B cell (primary cell): ENCODE results near the gene CHCHD6. TPM values are rescaled to one million over a fixed set of nuclear protein-coding genes. Genes with fewer than 3 reads are reported as not detected.

Experiments used
- ATAC-seq: fragments of 200-7000 bp; cut with Tn5 transposase; one replicate; pipeline ENCODE4 v1.10.0; 2021; ENCODE audit warnings: low read depth, mild to moderate bottlenecking, moderate number of reproducible peaks, moderate library complexity
- CTCF ChIA-PET: fragments of 350-600 bp; sonication (Branson Sonifier 250); formaldehyde crosslinking; loops from one replicate; lab custom pipeline; 2021; ENCODE audit warnings: antibody characterized with exemption, inconsistent platforms; lab: Charles Lee
- POLR2A ChIA-PET: fragments of 350-600 bp; sonication (Branson Sonifier 250); formaldehyde crosslinking; loops from one replicate; lab custom pipeline; 2021; ENCODE audit warnings: antibody characterized with exemption; lab: Charles Lee
- DNase-seq: peaks from one replicate; pipeline ENCODE4 v3.0.0; 2013
- H2AFZ ChIP-seq: 2 replicates; pipeline ENCODE4 v1.6.1; 2012; ENCODE audit warnings: mild to moderate bottlenecking, low read depth, low read length; ENCODE audit not compliant: insufficient read depth, poor library complexity, severe bottlenecking
- H3K27ac ChIP-seq, 2 donors: 1 replicate in 1 of 2; 2 replicates in 1 of 2; pipeline ENCODE4 v1.5.1; 2012 to 2013; ENCODE audit warnings: low read length in 2 of 2, mild to moderate bottlenecking in 2 of 2, moderate library complexity in 1 of 2
- H3K27me3 ChIP-seq, 4 experiments: fragments of 200-600 bp in 1 of 4; sonication (generic) in 1 of 4; replicated peaks in 1 of 4; 1 replicate in 2 of 4; 2 replicates in 2 of 4; pipeline versions ENCODE4 v1.6.1 to v1.7.0; 2013 to 2016; ENCODE audit warnings: low read length in 3 of 4, mild to moderate bottlenecking in 2 of 4, mixed read lengths in 1 of 4, moderate library complexity in 1 of 4; ENCODE audit not compliant: insufficient read depth in 4 of 4, control insufficient read depth in 3 of 4; ENCODE audit errors: control extremely low read depth in 1 of 4
- H3K36me3 ChIP-seq, 2 experiments: replicated peaks in 1 of 2; 1 replicate in 1 of 2; 2 replicates in 1 of 2; pipeline versions ENCODE4 v1.6.1 to v1.7.1; 2013; ENCODE audit warnings: low read length in 1 of 2; ENCODE audit not compliant: insufficient read depth in 2 of 2, control insufficient read depth in 1 of 2; ENCODE audit errors: control extremely low read depth in 1 of 2, extremely low read depth in 1 of 2
- H3K4me1 ChIP-seq, 2 donors: fragments of 200-600 bp in 1 of 2; sonication (generic) in 1 of 2; 1 replicate in 1 of 2; 2 replicates in 1 of 2; pipeline versions ENCODE4 v1.5.1 to v1.6.1; 2013 to 2017; ENCODE audit warnings: low read length in 2 of 2; ENCODE audit not compliant: control insufficient read depth in 2 of 2, insufficient read depth in 2 of 2
- H3K4me2 ChIP-seq: replicated peaks from 2 replicates; pipeline ENCODE3; 2012; ENCODE audit warnings: mild to moderate bottlenecking, low read depth, low read length; ENCODE audit not compliant: poor library complexity, severe bottlenecking
- H3K4me3 ChIP-seq, 5 experiments: fragments of 200-600 bp in 1 of 5; sonication (generic) in 1 of 5; 1 replicate in 3 of 5; 2 replicates in 2 of 5; pipeline versions ENCODE4 v1.5.1 to v1.7.0; 2011 to 2016; ENCODE audit warnings: low read length in 4 of 5, mild to moderate bottlenecking in 4 of 5, low read depth in 2 of 5, control low read depth in 1 of 5, moderate library complexity in 1 of 5; ENCODE audit not compliant: insufficient read depth in 1 of 5; ENCODE audit errors: control extremely low read depth in 1 of 5, extremely low read depth in 1 of 5
- H3K79me2 ChIP-seq: fragments of 200-600 bp; sonication (generic); one replicate; pipeline ENCODE4 v1.6.0; 2016; ENCODE audit warnings: low read length; ENCODE audit not compliant: control insufficient read depth, insufficient read depth
- H3K9ac ChIP-seq: fragments of 200-600 bp; sonication (generic); 2 replicates; pipeline ENCODE4 v1.6.1; 2017; ENCODE audit warnings: mild to moderate bottlenecking, low read length, moderate library complexity
- H3K9me3 ChIP-seq, 3 donors: one replicate each; pipeline versions ENCODE4 v1.6.1 to v1.7.1; 2013; ENCODE audit warnings: low read length in 2 of 3; ENCODE audit not compliant: control insufficient read depth in 2 of 3, insufficient read depth in 1 of 3; ENCODE audit errors: control extremely low read depth in 1 of 3
- H4K20me1 ChIP-seq: 2 replicates; pipeline ENCODE4 v1.6.0; 2012; ENCODE audit warnings: mild to moderate bottlenecking, low read length; ENCODE audit not compliant: insufficient read depth, control insufficient read depth, poor library complexity, severe bottlenecking
- H3K27ac Mint-ChIP-seq: one replicate; pipeline ENCODE4 v1.8.0; 2021; ENCODE audit warnings: mixed read lengths
- H3K27me3 Mint-ChIP-seq: one replicate; pipeline ENCODE4 v1.8.0; 2021; ENCODE audit warnings: mixed read lengths
- H3K4me1 Mint-ChIP-seq: one replicate; pipeline ENCODE4 v1.8.0; 2021; ENCODE audit warnings: mixed read lengths
- H3K4me3 Mint-ChIP-seq: one replicate; pipeline ENCODE4 v1.8.0; 2021; ENCODE audit warnings: mixed read lengths
- H3K9me3 Mint-ChIP-seq: one replicate; pipeline ENCODE4 v1.8.0; 2022; ENCODE audit warnings: mixed read lengths; ENCODE audit not compliant: insufficient read depth
- CTCF ChIP-seq: fragments of 200-600 bp; IDR thresholded peaks from one replicate; pipeline ENCODE4 v1.8.0; 2022; ENCODE audit warnings: antibody characterized with exemption, mild to moderate bottlenecking
- EZH2 ChIP-seq: IDR thresholded peaks from 2 replicates; pipeline ENCODE4 v1.6.1; 2012; ENCODE audit warnings: borderline replicate concordance, low read depth, mild to moderate bottlenecking, moderate library complexity, low read length; ENCODE audit not compliant: insufficient read depth, poor library complexity, severe bottlenecking
- WGBS: methylation state at CpG from one replicate; pipeline ENCODE4 v1.1.5; 2013; ENCODE audit warnings: missing lambda C conversion rate; ENCODE audit not compliant: insufficient coverage; 5-methylcytosine and 5-hydroxymethylcytosine counted together
- intact Hi-C: fragments of 100-400 bp; cut with micrococcal nuclease; formaldehyde crosslinking; loops from one replicate; pipeline ENCODE4 v1.10.0; 2022
- polyA plus RNA-seq: library from polyadenylated mRNA; depleted of rRNA; stranded (reverse); fragments of >200 nt; gene quantifications from 2 replicates; pipeline ENCODE4 v1.2.3, GENCODE V29; 2012
- total RNA-seq, 2 donors: library from RNA; stranded (reverse); fragments of 120-200 nt in 1 of 2; gene quantifications; 1 replicate in 1 of 2; 2 replicates in 1 of 2; pipeline versions ENCODE4 v1.2.3 to v1.2.4, GENCODE V29; 2013 to 2022

The CHCHD6 gene
- total and polyA plus RNA-seq, 2 donors (not counting 1 experiment from before 2014, with no cell fraction given) = 8.0 to 13.5 TPM

GRCh38 chr3:126851382-126851781 is 147.3 kb downstream of the CHCHD6 start:
- Histone ChIP-seq H3K9me3 (no peaks in the 10 kb centered on the region), H3K9ac (no peak overlapping the region), H3K27me3 (no peaks in the 10 kb centered on the region), H3K27ac (no peak overlapping the region), H4K20me1 (no peaks in the 10 kb centered on the region), H2AFZ (no peak overlapping the region), H3K4me2 (no peak overlapping the region), H3K4me3 (no peak overlapping the region), H3K79me2 (no peaks in the 10 kb centered on the region), H3K36me3 (no peaks in the 10 kb centered on the region), H3K4me1 (no peaks in the 10 kb centered on the region)
- WGBS = 98% methylated on average over 4 of the region's 6 CpGs
- no peak for ATAC-seq
- no peak overlapping the region for H3K27ac Mint-ChIP-seq
- DNase-seq = no peak
- H3K27me3 Mint-ChIP-seq = no peaks in the 10 kb centered on the region
- intact Hi-C loops = no loop called here
- TF ChIP-seq CTCF = no peak
- TF ChIP-seq EZH2 = no peak
- no peaks in the 10 kb centered on the region for H3K4me1 Mint-ChIP-seq
- no peak overlapping the region for H3K4me3 Mint-ChIP-seq
- no peaks in the 10 kb centered on the region for H3K9me3 Mint-ChIP-seq
- CTCF ChIA-PET = no interaction called here
- POLR2A ChIA-PET = no interaction called here

DNA sequence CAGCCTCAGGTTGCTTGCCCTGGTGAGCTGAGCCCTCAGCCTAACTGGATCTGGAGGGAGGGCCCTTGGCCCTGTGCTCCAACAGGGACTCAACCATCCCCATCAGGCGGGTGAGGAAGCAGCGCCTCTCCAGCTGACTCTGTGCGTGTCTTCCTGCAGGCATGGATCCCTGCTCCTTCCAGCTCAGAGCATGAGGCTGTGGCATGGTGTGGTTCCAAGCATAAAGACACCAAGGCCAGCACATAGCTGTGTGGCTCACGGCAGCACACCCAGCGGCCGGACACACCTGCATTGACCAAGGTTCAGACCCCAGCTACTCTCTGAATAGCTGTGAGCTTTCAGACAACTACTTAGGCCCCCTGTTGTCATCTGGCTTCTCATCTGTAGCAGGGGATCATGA is 147.9 kb downstream of the CHCHD6 start:
- Histone ChIP-seq H3K79me2 (no peaks in the 10 kb centered on the region), H3K4me2 (no peak overlapping the region), H3K27me3 (no peaks in the 10 kb centered on the region), H4K20me1 (no peaks in the 10 kb centered on the region), H3K36me3 (no peaks in the 10 kb centered on the region), H3K4me3 (no peak overlapping the region), H3K9ac (no peak overlapping the region), H3K27ac (no peak overlapping the region), H3K4me1 (no peaks in the 10 kb centered on the region), H3K9me3 (no peaks in the 10 kb centered on the region), H2AFZ (no peak overlapping the region)
- no peak for DNase-seq
- ATAC-seq = no peak
- H3K4me1 Mint-ChIP-seq = no peaks in the 10 kb centered on the region
- 97% methylated on average over 6 of the region's 6 CpGs for WGBS
- no peaks in the 10 kb centered on the region for H3K9me3 Mint-ChIP-seq
- no peak overlapping the region for H3K27ac Mint-ChIP-seq
- H3K4me3 Mint-ChIP-seq = no peak overlapping the region
- POLR2A ChIA-PET = no interaction called here
- CTCF ChIA-PET = no interaction called here
- intact Hi-C loops = no loop called here
- no peaks in the 10 kb centered on the region for H3K27me3 Mint-ChIP-seq
- TF ChIP-seq CTCF (no peak), EZH2 (no peak)
